GM21515 (cell line): ENCODE data around the gene DIAPH3.

Source experiments
- ATAC-seq: cut with Tn5 transposase; IDR thresholded peaks from one replicate; pipeline ENCODE4 v1.9.1; 2021; ENCODE audit not compliant: unreplicated experiment

Gene DIAPH3

GRCh38 chr13:59734393-59734792, 429.3 kb downstream of the DIAPH3 start:
- peak; percentile 99 for ATAC-seq

- ATAC-seq, result no peak
Observed at GRCh38 chr13:59733744-59734143, 430.0 kb downstream of the DIAPH3 start.

GRCh38 chr13:59730026-59730425, 433.7 kb downstream of the DIAPH3 start:
- ATAC-seq, result no peak

GRCh38 chr13:59728896-59729545, 434.7 kb downstream of the DIAPH3 start:
- no peak for ATAC-seq

GRCh38 chr13:59721926-59722910, 441.5 kb downstream of the DIAPH3 start:
- no peak for ATAC-seq

- ATAC-seq, result no peak
Observed at GRCh38 chr13:59715611-59716010, 448.1 kb downstream of the DIAPH3 start.

GRCh38 chr13:59710996-59711701, 452.6 kb downstream of the DIAPH3 start:
- ATAC-seq, result no peak

- no peak for ATAC-seq
Observed at GRCh38 chr13:59710416-59710815, 453.3 kb downstream of the DIAPH3 start.

GRCh38 chr13:59706101-59706976, 457.4 kb downstream of the DIAPH3 start:
- peak; percentile 60 for ATAC-seq

GRCh38 chr13:59702269-59702668, 461.5 kb downstream of the DIAPH3 start:
- no peak for ATAC-seq

- ATAC-seq, result no peak
Observed at GRCh38 chr13:59701261-59701660, 462.5 kb downstream of the DIAPH3 start.

- ATAC-seq, result no peak
Observed at GRCh38 chr13:59700281-59700680, 463.4 kb downstream of the DIAPH3 start.

GRCh38 chr13:59696271-59696670, 467.5 kb downstream of the DIAPH3 start:
- no peak for ATAC-seq

GRCh38 chr13:59691501-59692066, 472.1 kb downstream of the DIAPH3 start:
- ATAC-seq, result no peak

GRCh38 chr13:59690857-59691500, 472.7 kb downstream of the DIAPH3 start:
- no peak for ATAC-seq

GRCh38 chr13:59689057-59689456, 474.7 kb downstream of the DIAPH3 start:
- ATAC-seq, result no peak

GRCh38 chr13:59686798-59687394, 476.8 kb downstream of the DIAPH3 start:
- no peak for ATAC-seq

GRCh38 chr13:59684105-59684504, 479.6 kb downstream of the DIAPH3 start:
- no peak for ATAC-seq

GRCh38 chr13:59681636-59682311, 482.0 kb downstream of the DIAPH3 start:
- no peak for ATAC-seq
